IMR-90 (cell line): ENCODE measurements around the gene EPSTI1. TPM values are rescaled to one million over a fixed set of nuclear protein-coding genes. Genes with fewer than 3 reads are reported as not detected.

ENCODE experiments used
- ATAC-seq: fragments of 200-7000 bp; cut with Tn5 transposase; 2 replicates; pipeline ENCODE4 v1.9.1; 2020; ENCODE audit warnings: low read depth, mild to moderate bottlenecking, moderate library complexity
- BruUV-seq: library from RNA; stranded (reverse); fragments of 400-500 nt; replicated peaks from 2 replicates; lab custom pipeline; 2021; lab: Mats Ljungman, UMichigan
- CTCF ChIA-PET: fragments of 300-600 bp; formaldehyde crosslinking; extraction: SDS; loops from one replicate; lab custom pipeline; 2021; ENCODE audit warnings: antibody characterized with exemption; lab: Yijun Ruan, JAX
- POLR2A ChIA-PET: fragments of 300-600 bp; sonication (Branson Sonifier 250); formaldehyde crosslinking; loops from one replicate; lab custom pipeline; 2022; ENCODE audit warnings: antibody characterized with exemption; ENCODE audit not compliant: unreplicated experiment; lab: Charles Lee
- DNase-seq: peaks from one replicate; pipeline ENCODE4 v3.0.0; 2013
- H2AFZ ChIP-seq: replicated peaks from 2 replicates; pipeline ENCODE3; 2013; ENCODE audit warnings: low read length, mild to moderate bottlenecking; ENCODE audit not compliant: poor library complexity
- H2AK5ac ChIP-seq: 2 replicates; pipeline ENCODE4 v1.6.1; 2013; ENCODE audit warnings: low read depth, low read length, inconsistent platforms
- H2AK9ac ChIP-seq: replicated peaks from 2 replicates; pipeline ENCODE3; 2013; ENCODE audit warnings: mild to moderate bottlenecking, low read depth, low read length, moderate library complexity; ENCODE audit not compliant: poor library complexity
- H2BK120ac ChIP-seq: 2 replicates; pipeline ENCODE4 v1.6.1; 2013; ENCODE audit warnings: low read depth, low read length, inconsistent platforms
- H2BK15ac ChIP-seq: 3 replicates; pipeline ENCODE4 v1.6.1; 2013; ENCODE audit warnings: low read depth, low read length, inconsistent platforms
- H2BK20ac ChIP-seq: 2 replicates; pipeline ENCODE4 v1.6.1; 2013; ENCODE audit warnings: low read depth, mild to moderate bottlenecking, inconsistent platforms, low read length, moderate library complexity
- H2BK5ac ChIP-seq: 2 replicates; pipeline ENCODE4 v1.6.1; 2013; ENCODE audit warnings: mild to moderate bottlenecking, low read depth, low read length, inconsistent platforms; ENCODE audit not compliant: poor library complexity, severe bottlenecking
- H3K14ac ChIP-seq: replicated peaks from 2 replicates; pipeline ENCODE4 v1.6.1; 2013; ENCODE audit warnings: low read depth, low read length, inconsistent platforms
- H3K18ac ChIP-seq: 2 replicates; pipeline ENCODE4 v1.6.1; 2013; ENCODE audit warnings: low read depth, low read length, control low read depth
- H3K23ac ChIP-seq: 2 replicates; pipeline ENCODE4 v1.6.1; 2013; ENCODE audit warnings: low read depth, low read length, inconsistent platforms
- H3K27ac ChIP-seq: 2 replicates; pipeline ENCODE4 v1.5.1; 2013; ENCODE audit warnings: mild to moderate bottlenecking, control low read depth, low read length; ENCODE audit not compliant: insufficient read depth
- H3K27me3 ChIP-seq: 2 replicates; pipeline ENCODE4 v1.6.1; 2013; ENCODE audit warnings: low read length; ENCODE audit not compliant: control insufficient read depth, insufficient read depth
- H3K36me3 ChIP-seq: 2 replicates; pipeline ENCODE4 v1.6.1; 2013; ENCODE audit warnings: low read length, mixed read lengths; ENCODE audit not compliant: control insufficient read depth, insufficient read depth
- H3K4ac ChIP-seq: 2 replicates; pipeline ENCODE4 v1.6.1; 2013; ENCODE audit warnings: low read depth, low read length, inconsistent platforms
- H3K4me1 ChIP-seq: 2 replicates; pipeline ENCODE4 v1.6.1; 2013; ENCODE audit warnings: low read length, mixed read lengths; ENCODE audit not compliant: control insufficient read depth, insufficient read depth
- H3K4me2 ChIP-seq: 2 replicates; pipeline ENCODE4 v1.6.1; 2013; ENCODE audit warnings: low read depth, mild to moderate bottlenecking, control low read depth, low read length, moderate library complexity
- H3K4me3 ChIP-seq: 2 replicates; pipeline ENCODE4 v1.5.1; 2013; ENCODE audit warnings: low read depth, mild to moderate bottlenecking, control low read depth, low read length, moderate library complexity; ENCODE audit not compliant: insufficient read depth
- H3K56ac ChIP-seq: 2 replicates; pipeline ENCODE4 v1.6.1; 2013; ENCODE audit warnings: low read length, inconsistent platforms; ENCODE audit not compliant: insufficient read depth; ENCODE audit errors: extremely low read depth
- H3K79me1 ChIP-seq, 2 experiments: 2 replicates each; pipeline ENCODE4 v1.6.1; 2013; ENCODE audit warnings: low read length in 2 of 2, inconsistent platforms in 1 of 2, low read depth in 1 of 2
- H3K9ac ChIP-seq: 2 replicates; pipeline ENCODE4 v1.6.1; 2013; ENCODE audit warnings: low read depth, low read length, control low read depth
- H3K9me1 ChIP-seq: 2 replicates; pipeline ENCODE4 v1.6.1; 2013; ENCODE audit warnings: low read length, inconsistent platforms; ENCODE audit not compliant: insufficient read depth
- H3K9me3 ChIP-seq: 2 replicates; pipeline ENCODE4 v1.6.1; 2013; ENCODE audit warnings: low read length; ENCODE audit not compliant: control insufficient read depth, insufficient read depth
- H4K20me1 ChIP-seq: 2 replicates; pipeline ENCODE4 v1.6.1; 2013; ENCODE audit warnings: low read length, inconsistent platforms; ENCODE audit not compliant: insufficient read depth
- H4K5ac ChIP-seq: 2 replicates; pipeline ENCODE4 v1.6.1; 2013; ENCODE audit warnings: mild to moderate bottlenecking, low read depth, low read length, control low read depth
- H4K8ac ChIP-seq, 2 experiments: 2 replicates each; pipeline ENCODE4 v1.6.1; 2013; ENCODE audit warnings: low read depth in 2 of 2, low read length in 2 of 2, control low read depth in 1 of 2, inconsistent platforms in 1 of 2
- H4K91ac ChIP-seq: 2 replicates; pipeline ENCODE4 v1.6.1; 2013; ENCODE audit warnings: low read depth, low read length, inconsistent platforms; ENCODE audit not compliant: insufficient read depth
- BHLHE40 ChIP-seq: fragments of 150-350 bp; IDR thresholded peaks from 2 replicates; pipeline ENCODE4 v1.6.1; 2016; ENCODE audit warnings: mild to moderate bottlenecking, low read depth, low read length
- CHD1 ChIP-seq: IDR thresholded peaks from 2 replicates; pipeline ENCODE4 v1.6.1; 2012; ENCODE audit warnings: low read depth, low read length, improper control_type of control experiment
- MAFK ChIP-seq: IDR thresholded peaks from 2 replicates; pipeline ENCODE4 v1.6.1; 2012; ENCODE audit warnings: low read depth, low read length, improper control_type of control experiment
- MXI1 ChIP-seq: IDR thresholded peaks from 2 replicates; pipeline ENCODE4 v1.6.1; 2012; ENCODE audit warnings: low read depth, mild to moderate bottlenecking, low read length, moderate library complexity, borderline replicate concordance
- NFE2L2 ChIP-seq: fragments of 150-350 bp; IDR thresholded peaks from 2 replicates; pipeline ENCODE4 v1.6.1; 2016; ENCODE audit warnings: low read depth, mild to moderate bottlenecking, low read length
- POLR2A ChIP-seq: IDR thresholded peaks from 2 replicates; pipeline ENCODE4 v1.6.1; 2012; ENCODE audit warnings: mild to moderate bottlenecking, low read depth, low read length
- RCOR1 ChIP-seq: IDR thresholded peaks from 2 replicates; pipeline ENCODE4 v1.6.1; 2012; ENCODE audit warnings: mild to moderate bottlenecking, low read length, improper control_type of control experiment; ENCODE audit not compliant: insufficient replicate concordance
- RFX5 ChIP-seq: IDR thresholded peaks from 2 replicates; pipeline ENCODE4 v1.8.0; 2012; ENCODE audit warnings: low read depth, mild to moderate bottlenecking, low read length, moderate library complexity
- SMC3 ChIP-seq: fragments of 150-350 bp; IDR thresholded peaks from 2 replicates; pipeline ENCODE4 v1.6.1; 2016; ENCODE audit warnings: low read depth, mild to moderate bottlenecking, antibody characterized with exemption, low read length, moderate library complexity
- WGBS, 2 experiments: methylation state at CpG; one replicate each; pipeline versions ENCODE4 v1.1.5 to v1.1.7; 2013; ENCODE audit warnings: missing lambda C conversion rate in 2 of 2; ENCODE audit not compliant: insufficient read length in 1 of 2; ENCODE audit errors: extremely low coverage in 2 of 2; 5-methylcytosine and 5-hydroxymethylcytosine counted together
- dilution Hi-C: fragments of 300-500 bp; cut with HindIII; formaldehyde crosslinking; loops from one replicate; pipeline ENCODE4 v1.14.3; 2018; ENCODE audit warnings: low sequenced_read_pairs; ENCODE audit not compliant: unreplicated experiment
- in situ Hi-C: fragments of 300-500 bp; cut with MboI; formaldehyde crosslinking; loops from 3 replicates; pipeline ENCODE4 v1.14.3; 2019; ENCODE audit warnings: low sequenced_read_pairs, inconsistent platforms, mixed read lengths
- intact Hi-C: fragments of 100-400 bp; cut with micrococcal nuclease; formaldehyde crosslinking; loops from 2 replicates; pipeline ENCODE4 v1.10.0; 2022
- polyA plus RNA-seq, 3 experiments: library from polyadenylated mRNA; depleted of rRNA; stranded (reverse); fragments of >200 nt; gene quantifications; 2 replicates each; pipeline ENCODE4 v1.2.3, GENCODE V29; 2012; ENCODE audit warnings: low replicate concordance in 1 of 3
- total RNA-seq: library from RNA; depleted of rRNA; stranded (reverse); fragments of >200 nt; gene quantifications from 2 replicates; pipeline ENCODE4 v1.2.3, GENCODE V29; 2012

EPSTI1 gene
- total and polyA plus RNA-seq, 2 of the 4 experiments (the other 2 are of a cell fraction): 0.90 to 1.6 TPM

GRCh38 chr13:42926555-42926954 is 65.5 kb downstream of the EPSTI1 start:
- H2AK9ac ChIP-seq: no peak overlapping the region
- H4K91ac ChIP-seq: no peak overlapping the region
- no peaks in the 10 kb centered on the region for H3K79me1 ChIP-seq
- H3K9ac ChIP-seq: no peak overlapping the region
- intact Hi-C loops: no loop called here
- no peaks in the 10 kb centered on the region for H3K4me1 ChIP-seq
- H3K27ac ChIP-seq: no peak overlapping the region
- no TSS peak for BruUV-seq
- DNase-seq: no peak
- no peak for TF ChIP-seq POLR2A
- TF ChIP-seq SMC3: no peak
- no peak for TF ChIP-seq BHLHE40
- no peak for TF ChIP-seq MAFK
- TF ChIP-seq MXI1: no peak
- TF ChIP-seq NFE2L2: no peak
- no peak for TF ChIP-seq CHD1
- TF ChIP-seq RFX5: no peak
- no peak for TF ChIP-seq RCOR1
- H3K4me2 ChIP-seq: no peak overlapping the region
- no peaks in the 10 kb centered on the region for H3K9me1 ChIP-seq
- H3K36me3 ChIP-seq: no peaks in the 10 kb centered on the region
- no peak overlapping the region for H2BK120ac ChIP-seq
- no peak overlapping the region for H3K56ac ChIP-seq
- dilution Hi-C loops: no loop called here
- no peak overlapping the region for H3K18ac ChIP-seq
- in situ Hi-C loops: no loop called here
- no peaks in the 10 kb centered on the region for H3K27me3 ChIP-seq
- H4K5ac ChIP-seq: no peak overlapping the region
- POLR2A ChIA-PET: interaction anchor here (0.6 kb wide), 2 partner anchors 12 to 64 kb away, joined by 3 to 15 read pairs; no protein-coding TSS in a partner anchor
- no peak overlapping the region for H2BK15ac ChIP-seq
- H3K23ac ChIP-seq: no peak overlapping the region
- no peak overlapping the region for H3K14ac ChIP-seq
- H3K4me3 ChIP-seq: no peak overlapping the region
- no peak overlapping the region for H2BK5ac ChIP-seq
- WGBS, 2 experiments: 83% methylated on average over 1 of the region's 2 CpGs; no CpG with 5 or more reads in 1 of the 2 experiments
- CTCF ChIA-PET: interaction anchor here (0.9 to 1.0 kb wide), 2 partner anchors 12 to 43 kb away, joined by 3 to 4 read pairs; no protein-coding TSS in a partner anchor
- H2AFZ ChIP-seq: no peak overlapping the region
- no peak overlapping the region for H2AK5ac ChIP-seq
- H4K20me1 ChIP-seq: no peaks in the 10 kb centered on the region
- no peak overlapping the region for H3K4ac ChIP-seq
- H3K9me3 ChIP-seq: peaks cover 2% of the 10 kb centered on the region; the same call in 1 of the 2 replicates
- no peak overlapping the region for H4K8ac ChIP-seq
- no peak for ATAC-seq
- no peak overlapping the region for H2BK20ac ChIP-seq
